GM13977 (cell line): Measurements from ENCODE around the gene SLC45A3.
A peak's percentile ranks its signal among the peaks of the same experiment; 100 is the strongest.
"Not testable (repeated sequence)": the region's sequence is repeated elsewhere in the genome, so short reads cannot be mapped to it uniquely, and the experiment has no call there.

ENCODE experiments used
- DNase-seq: peaks from one replicate; pipeline ENCODE4 v3.0.0; 2012; ENCODE audit warnings: low spot score
- in situ Hi-C: fragments of 300-500 bp; cut with MboI; formaldehyde crosslinking; loops from one replicate; pipeline ENCODE4 v1.12.0; 2022; ENCODE audit warnings: low sequenced_read_pairs, low pct_unique_long_range_greater_than_20kb, mixed read lengths, inconsistent platforms; ENCODE audit not compliant: unreplicated experiment
- TF ChIP-seq, protein P1 (sequence below): IDR thresholded peaks from 2 replicates; pipeline ENCODE4 v1.5.1; 2012; ENCODE audit warnings: mild to moderate bottlenecking, control low read depth; ENCODE audit not compliant: insufficient read depth; ENCODE audit errors: extremely low read depth, missing control alignments

The SLC45A3 gene

DNA sequence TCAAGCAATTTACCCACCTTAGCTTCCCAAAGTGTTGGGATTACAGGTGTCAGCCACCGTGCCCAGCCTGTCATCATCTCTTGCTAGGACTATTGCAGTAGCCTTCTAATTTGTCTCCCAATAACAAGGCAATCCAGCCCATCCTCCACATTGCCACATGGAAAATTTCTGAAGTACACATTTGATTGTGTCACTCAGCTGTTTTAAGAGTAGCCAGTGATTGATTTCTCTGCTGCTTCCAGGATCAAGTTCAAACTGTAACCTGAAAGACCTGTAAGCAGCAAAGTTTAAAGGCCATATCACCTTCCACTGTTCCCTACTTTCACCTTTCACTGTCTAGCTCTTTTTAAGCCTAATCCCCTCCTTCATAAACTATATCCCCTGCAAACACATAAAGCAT lies 40.7 kb downstream of the SLC45A3 start:
- no peak for DNase-seq
- in situ Hi-C loops: no loop called here
- TF ChIP-seq, protein P1, sequence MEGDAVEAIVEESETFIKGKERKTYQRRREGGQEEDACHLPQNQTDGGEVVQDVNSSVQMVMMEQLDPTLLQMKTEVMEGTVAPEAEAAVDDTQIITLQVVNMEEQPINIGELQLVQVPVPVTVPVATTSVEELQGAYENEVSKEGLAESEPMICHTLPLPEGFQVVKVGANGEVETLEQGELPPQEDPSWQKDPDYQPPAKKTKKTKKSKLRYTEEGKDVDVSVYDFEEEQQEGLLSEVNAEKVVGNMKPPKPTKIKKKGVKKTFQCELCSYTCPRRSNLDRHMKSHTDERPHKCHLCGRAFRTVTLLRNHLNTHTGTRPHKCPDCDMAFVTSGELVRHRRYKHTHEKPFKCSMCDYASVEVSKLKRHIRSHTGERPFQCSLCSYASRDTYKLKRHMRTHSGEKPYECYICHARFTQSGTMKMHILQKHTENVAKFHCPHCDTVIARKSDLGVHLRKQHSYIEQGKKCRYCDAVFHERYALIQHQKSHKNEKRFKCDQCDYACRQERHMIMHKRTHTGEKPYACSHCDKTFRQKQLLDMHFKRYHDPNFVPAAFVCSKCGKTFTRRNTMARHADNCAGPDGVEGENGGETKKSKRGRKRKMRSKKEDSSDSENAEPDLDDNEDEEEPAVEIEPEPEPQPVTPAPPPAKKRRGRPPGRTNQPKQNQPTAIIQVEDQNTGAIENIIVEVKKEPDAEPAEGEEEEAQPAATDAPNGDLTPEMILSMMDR: no peak

DNA sequence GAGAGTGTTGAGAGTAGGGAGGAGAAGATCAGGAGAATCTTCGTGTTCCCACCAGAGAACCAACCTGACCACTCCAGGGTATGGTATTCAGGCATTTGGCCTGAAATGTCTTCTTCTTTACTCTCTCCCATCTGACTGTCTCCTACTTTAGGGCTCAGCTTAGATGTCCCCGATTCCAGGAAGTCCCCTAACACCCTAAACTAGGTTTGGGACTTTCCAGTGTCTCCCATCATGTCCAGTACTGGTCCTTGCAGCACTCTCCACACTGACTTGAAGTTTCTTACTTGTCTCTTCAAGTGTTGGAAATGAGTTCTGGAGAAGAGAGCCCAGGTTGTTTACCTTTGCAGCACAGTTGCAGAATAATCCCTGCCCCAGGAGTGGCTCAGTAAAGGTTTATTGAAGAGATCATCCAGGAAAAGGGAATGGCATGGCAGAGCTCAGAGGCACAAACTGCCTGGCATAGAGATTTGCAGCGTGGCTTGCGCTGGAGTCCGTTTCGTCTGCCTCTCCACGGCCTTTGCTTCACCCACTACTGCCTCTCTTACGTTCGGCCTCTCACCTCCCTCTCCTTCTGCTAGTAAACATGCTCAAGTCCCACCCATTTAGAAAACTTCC lies 42.3 kb downstream of the SLC45A3 start:
- TF ChIP-seq, protein P1: no peak

DNA sequence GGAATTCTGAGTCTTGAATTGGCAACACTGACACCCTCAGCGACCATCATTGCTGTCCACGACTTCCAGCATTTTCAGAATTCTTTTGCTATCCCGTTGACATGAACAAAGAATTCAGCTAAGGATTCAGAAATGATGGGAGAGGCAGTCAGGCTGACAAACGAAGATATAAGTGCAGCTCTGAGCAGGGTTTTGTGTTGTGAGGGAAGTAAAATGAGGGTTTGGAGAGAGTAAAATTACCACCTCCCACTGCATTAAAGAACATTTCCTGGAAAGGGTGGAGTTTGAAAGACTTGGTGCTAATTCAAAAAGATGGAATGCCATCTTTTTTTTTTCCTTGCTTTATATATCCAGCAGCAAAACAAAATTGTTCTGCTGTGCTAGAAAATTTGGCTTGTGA lies 43.6 kb downstream of the SLC45A3 start:
- no peak for DNase-seq
- in situ Hi-C loops: no loop called here
- TF ChIP-seq, protein P1: no peak

More for the DNA sequence above, 42.3 kb downstream of the SLC45A3 start:
- DNase-seq: no peak
- in situ Hi-C loops: no loop called here

DNA sequence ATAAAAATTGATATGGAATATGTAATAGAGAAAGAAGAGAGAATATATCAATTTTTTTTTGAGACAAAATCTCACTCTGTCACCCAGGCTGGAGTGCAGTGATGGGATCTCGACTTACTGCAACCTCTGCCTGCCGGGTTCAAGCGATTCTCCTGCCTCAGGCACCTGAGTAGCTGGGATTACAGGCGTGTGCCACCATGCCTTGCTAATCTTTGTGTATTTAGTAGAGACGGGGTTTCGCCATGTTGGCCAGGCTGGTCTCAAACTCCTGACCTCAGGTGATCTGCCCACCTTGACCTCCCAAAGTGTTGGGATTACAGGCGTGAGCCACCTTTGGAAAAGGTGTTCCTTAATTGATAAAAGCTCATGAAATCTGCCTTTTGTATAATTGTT lies 44.2 kb downstream of the SLC45A3 start:
- in situ Hi-C loops, DNase-seq: not testable (repeated sequence)

DNA sequence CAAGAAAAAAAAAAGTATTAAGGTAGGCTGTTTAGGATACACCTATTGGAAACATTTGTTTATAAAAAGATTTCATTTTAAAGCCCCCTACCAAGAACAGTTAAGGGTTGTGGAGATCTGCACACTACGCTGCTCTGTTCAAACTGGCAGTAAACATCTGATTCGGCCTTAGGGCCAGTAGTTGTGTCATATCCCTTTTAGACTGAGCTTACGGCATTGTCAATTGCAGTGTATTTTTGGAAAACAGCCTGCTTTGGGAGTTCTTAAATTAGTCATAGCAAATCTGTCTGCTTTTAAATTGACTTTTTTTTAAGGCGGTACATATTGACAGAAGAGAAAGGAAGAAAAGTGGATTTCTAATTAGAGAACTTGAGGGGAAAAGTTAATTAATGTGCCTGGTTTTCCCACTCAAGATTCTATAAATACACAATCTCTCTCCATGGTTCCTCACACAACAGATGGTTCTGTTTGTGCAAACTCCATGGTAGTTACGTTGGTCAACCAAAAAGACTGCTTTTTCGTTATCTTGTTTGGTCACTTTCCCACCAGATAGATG lies 46.8 kb downstream of the SLC45A3 start:
- in situ Hi-C loops: loop anchor here (5.0 kb wide), 1 partner anchor 36 kb away; no protein-coding TSS in a partner anchor
- DNase-seq: no peak
- TF ChIP-seq, protein P1: no peak

DNA sequence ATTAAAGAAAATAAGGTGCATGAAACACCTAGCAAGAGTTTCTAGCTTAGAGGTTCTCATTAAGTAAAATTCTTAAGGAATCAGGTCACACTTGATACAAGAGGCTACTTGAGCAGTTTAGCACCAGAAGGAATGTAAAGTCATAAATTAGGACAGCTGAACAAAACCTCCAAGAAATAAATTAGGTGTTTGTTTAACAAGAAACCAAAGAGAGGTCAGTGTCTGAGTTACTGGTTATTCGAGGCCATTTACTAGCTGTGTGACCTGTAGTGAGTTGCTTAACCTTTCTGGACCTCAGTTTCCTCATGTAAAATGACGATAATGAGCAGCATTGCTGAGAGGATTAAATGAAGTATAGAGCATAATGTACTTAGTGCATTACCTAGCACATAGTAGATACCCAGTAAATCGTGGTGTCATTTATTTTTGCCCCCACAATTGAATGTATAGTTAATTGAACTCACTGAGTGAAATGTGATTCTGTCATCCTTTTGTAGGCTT lies 47.6 kb downstream of the SLC45A3 start:
- TF ChIP-seq, protein P1: no peak
- no peak for DNase-seq
- in situ Hi-C loops: loop anchor here (5.0 kb wide), 1 partner anchor 35 kb away; no protein-coding TSS in a partner anchor

DNA sequence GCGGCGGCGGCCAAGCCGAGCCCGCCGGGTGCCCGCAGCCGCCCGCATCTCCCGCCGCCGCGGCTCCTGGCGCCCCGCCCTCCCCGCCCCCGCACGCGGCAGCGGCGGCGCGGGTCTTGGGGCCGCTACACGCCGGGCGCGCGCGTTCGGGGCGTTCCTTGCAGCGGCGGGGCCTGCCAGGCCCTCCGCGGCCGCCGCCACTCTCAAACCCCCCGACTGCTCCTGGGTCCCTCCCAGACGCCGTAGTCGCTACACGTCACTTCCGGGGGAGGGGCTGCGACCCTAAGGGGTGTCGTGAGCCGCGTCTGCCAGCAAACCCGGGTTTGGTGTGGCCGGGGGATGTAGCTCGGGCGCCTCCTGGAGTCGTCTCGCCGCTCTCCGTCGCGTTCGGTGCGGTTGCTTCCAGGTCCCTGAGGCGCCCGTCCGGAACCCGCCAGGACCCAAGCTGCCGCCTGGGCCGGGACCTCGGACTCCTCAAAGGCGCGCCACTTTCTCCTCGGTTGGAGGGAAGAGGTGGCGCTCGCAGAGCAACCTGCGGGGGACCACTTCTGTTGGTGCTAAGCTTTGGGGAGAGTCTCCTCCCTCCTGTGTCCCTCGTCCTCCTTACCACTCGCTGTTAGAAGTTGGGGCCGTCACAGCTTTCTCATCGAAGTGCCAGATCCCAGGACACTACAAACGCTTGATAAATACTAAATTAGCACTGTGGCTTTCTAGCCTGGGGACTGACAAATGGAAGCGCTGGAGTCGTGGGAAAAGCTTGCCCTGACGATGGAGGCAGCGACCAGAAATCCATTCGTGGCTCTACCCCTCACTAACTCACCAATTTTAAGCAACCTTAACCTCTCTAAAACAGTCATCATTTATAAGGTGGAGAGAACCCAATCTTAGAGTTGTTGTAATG lies 48.3 kb downstream of the SLC45A3 start, which contains the start of gene ELK4:
Gene ELK4 (minus strand): TSS at position 244 of the 901 bp plus-strand sequence. CDS start 8,129 bp downstream, outside the sequence.
- DNase-seq: peak; percentile 96
- in situ Hi-C loops: loop anchor here (5.0 kb wide), 1 partner anchor 35 kb away; no protein-coding TSS in a partner anchor
- TF ChIP-seq, protein P1: peak; percentile 85
